GM23338 (cell line): ENCODE results near the gene DCUN1D2. TPM values are rescaled to one million over a fixed set of nuclear protein-coding genes. Genes with fewer than 3 reads are reported as not detected.

Experiments used
- ATAC-seq: fragments of 200-7000 bp; cut with Tn5 transposase; 3 replicates; pipeline ENCODE4 v1.9.1; 2020
- DNase-seq: peaks from one replicate; pipeline ENCODE4 v3.0.0-alpha.2; 2015; ENCODE audit warnings: low spot score
- H2AFZ ChIP-seq: fragments of 200-600 bp; sonication (generic); 2 replicates; pipeline ENCODE4 v1.8.0; 2016; ENCODE audit warnings: antibody characterized with exemption, mild to moderate bottlenecking, moderate library complexity
- H3F3A ChIP-seq: fragments of 200-600 bp; sonication (generic); replicated peaks from 2 replicates; pipeline ENCODE4 v1.8.0; 2017; ENCODE audit warnings: antibody characterized with exemption, mixed run types, low read depth
- H3K27ac ChIP-seq: fragments of 200-600 bp; sonication (generic); 2 replicates; pipeline ENCODE4 v1.6.1; 2016; ENCODE audit warnings: low read depth
- H3K27me3 ChIP-seq: fragments of 200-600 bp; sonication (generic); 2 replicates; pipeline ENCODE4 v1.8.0; 2016; ENCODE audit warnings: mild to moderate bottlenecking, mixed run types, moderate library complexity; ENCODE audit not compliant: insufficient read depth
- H3K36me3 ChIP-seq: fragments of 200-600 bp; sonication (generic); 2 replicates; pipeline ENCODE4 v1.8.0; 2016; ENCODE audit warnings: mild to moderate bottlenecking; ENCODE audit not compliant: insufficient read depth
- H3K4me1 ChIP-seq: fragments of 200-600 bp; sonication (generic); 2 replicates; pipeline ENCODE4 v1.8.0; 2016; ENCODE audit warnings: mild to moderate bottlenecking, moderate library complexity; ENCODE audit not compliant: insufficient read depth
- H3K4me2 ChIP-seq: fragments of 200-600 bp; sonication (generic); 2 replicates; pipeline ENCODE4 v1.7.1; 2017; ENCODE audit warnings: mixed run types
- H3K4me3 ChIP-seq: fragments of 200-600 bp; sonication (generic); 2 replicates; pipeline ENCODE4 v1.6.1; 2016; ENCODE audit warnings: mixed run types
- H3K79me2 ChIP-seq: fragments of 200-600 bp; sonication (generic); replicated peaks from 2 replicates; pipeline ENCODE4 v1.8.0; 2017; ENCODE audit warnings: mild to moderate bottlenecking; ENCODE audit not compliant: insufficient read depth
- H3K9me2 ChIP-seq: fragments of 200-600 bp; sonication (generic); 2 replicates; pipeline ENCODE4 v1.8.0; 2017; ENCODE audit not compliant: insufficient read depth
- H4K20me1 ChIP-seq: fragments of 200-600 bp; sonication (generic); replicated peaks from 2 replicates; pipeline ENCODE4 v1.8.0; 2017; ENCODE audit warnings: mild to moderate bottlenecking; ENCODE audit not compliant: insufficient read depth
- H3K27ac Mint-ChIP-seq: 2 replicates; pipeline ENCODE4 v1.8.0; 2020; ENCODE audit warnings: inconsistent platforms, mild to moderate bottlenecking, moderate library complexity, mixed read lengths
- H3K27me3 Mint-ChIP-seq: 3 replicates; pipeline ENCODE4 v1.8.0; 2022; ENCODE audit warnings: low read depth, mild to moderate bottlenecking, moderate library complexity, mixed read lengths, inconsistent platforms; ENCODE audit not compliant: insufficient read depth, poor library complexity
- H3K36me3 Mint-ChIP-seq: 3 replicates; pipeline ENCODE4 v1.8.0; 2021; ENCODE audit warnings: low read depth, mild to moderate bottlenecking, inconsistent platforms, moderate library complexity, mixed read lengths
- H3K4me1 Mint-ChIP-seq: 3 replicates; pipeline ENCODE4 v1.8.0; 2020; ENCODE audit warnings: mild to moderate bottlenecking, inconsistent platforms, mixed read lengths
- H3K4me3 Mint-ChIP-seq: 3 replicates; pipeline ENCODE4 v1.8.0; 2021; ENCODE audit warnings: moderate library complexity, mild to moderate bottlenecking, inconsistent platforms, mixed read lengths
- H3K9me3 Mint-ChIP-seq: 3 replicates; pipeline ENCODE4 v1.8.0; 2020; ENCODE audit warnings: moderate library complexity, mild to moderate bottlenecking, inconsistent platforms, mixed read lengths
- CREB1 ChIP-seq: fragments of 250-450 bp; sonication (Bioruptor Pico); IDR thresholded peaks from 2 replicates; pipeline ENCODE4 v1.5.0; 2020; ENCODE audit warnings: low read depth, mild to moderate bottlenecking, moderate library complexity
- CTCF ChIP-seq, 2 experiments: fragments of 200-600 bp in 1 of 2; sonication (generic) in 1 of 2; conservative IDR thresholded peaks; 2 replicates each; pipeline versions ENCODE4 v1.5.1 to v1.6.1; 2016 to 2017; ENCODE audit warnings: antibody characterized with exemption in 2 of 2, low read depth in 2 of 2, mild to moderate bottlenecking in 2 of 2, moderate library complexity in 1 of 2
- ETS1 ChIP-seq: IDR thresholded peaks from 2 replicates; pipeline ENCODE4 v1.6.1; 2016; ENCODE audit warnings: antibody characterized with exemption
- EZH2 ChIP-seq: fragments of 200-600 bp; sonication (generic); IDR thresholded peaks from one replicate; pipeline ENCODE4 v1.8.0; 2017; ENCODE audit warnings: antibody characterized with exemption, mild to moderate bottlenecking, low read depth; ENCODE audit not compliant: unreplicated experiment
- EZH2phosphoT487 ChIP-seq: fragments of 200-600 bp; sonication (generic); IDR thresholded peaks from one replicate; pipeline ENCODE4 v1.8.1; 2018; ENCODE audit warnings: antibody characterized with exemption; ENCODE audit not compliant: unreplicated experiment
- JUNB ChIP-seq: IDR thresholded peaks from one replicate; pipeline ENCODE4 v1.6.1; 2016; ENCODE audit warnings: antibody characterized with exemption; ENCODE audit not compliant: unreplicated experiment
- NANOG ChIP-seq: IDR thresholded peaks from 2 replicates; pipeline ENCODE4 v1.6.1; 2016; ENCODE audit warnings: antibody characterized with exemption, borderline replicate concordance
- POLR2AphosphoS5 ChIP-seq: IDR thresholded peaks from 2 replicates; pipeline ENCODE4 v1.6.1; 2016; ENCODE audit warnings: antibody characterized with exemption, low read depth
- REST ChIP-seq: IDR thresholded peaks from one replicate; pipeline ENCODE4 v1.6.1; 2018; ENCODE audit warnings: antibody characterized with exemption; ENCODE audit not compliant: unreplicated experiment
- STAT1 ChIP-seq: IDR thresholded peaks from one replicate; pipeline ENCODE4 v1.6.1; 2016; ENCODE audit warnings: antibody characterized with exemption; ENCODE audit not compliant: unreplicated experiment
- ZNF114 ChIP-seq: fragments of 250-450 bp; sonication (Bioruptor Pico); IDR thresholded peaks from 2 replicates; pipeline ENCODE4 v1.5.0; 2020; ENCODE audit warnings: mild to moderate bottlenecking, moderate library complexity
- ZNF331 ChIP-seq: fragments of 250-450 bp; sonication (Bioruptor Pico); IDR thresholded peaks from 2 replicates; pipeline ENCODE4 v1.5.0; 2020; ENCODE audit warnings: low read depth, mild to moderate bottlenecking, moderate library complexity
- ZNF462 ChIP-seq: fragments of 250-450 bp; sonication (Bioruptor Pico); IDR thresholded peaks from 2 replicates; pipeline ENCODE4 v1.5.0; 2020; ENCODE audit warnings: mild to moderate bottlenecking, moderate library complexity
- polyA plus RNA-seq: library from polyadenylated mRNA; unstranded; fragments of >200 nt; fragmentation: Nextera tagmentation; extraction: Ambion mirVana; gene quantifications from 2 replicates; pipeline ENCODE4 v1.2.1, GENCODE V29; 2016
- total RNA-seq: library from RNA; depleted of rRNA; stranded (reverse); fragments of >200 nt; shearing (Covaris generic); gene quantifications from 2 replicates; pipeline ENCODE4 v1.2.3, GENCODE V29; 2014

Gene DCUN1D2
- total and polyA plus RNA-seq, 2 experiments from 2014 or later = 12.3 to 38.0 TPM

- Mint-ChIP-seq H3K4me1 (peaks cover 6% of the 10 kb centered on the region; the same call in 2 of the 3 replicates), H3K36me3 (no peaks in the 10 kb centered on the region), H3K27me3 (peaks cover 9% of the 10 kb centered on the region), H3K4me3 (no peak overlapping the region), H3K27ac (no peak overlapping the region), H3K9me3 (no peaks in the 10 kb centered on the region)
- no peak overlapping the region for H3K27ac ChIP-seq
- DNase-seq (no peak), ATAC-seq (no peak)
- H3K4me2 ChIP-seq = no peak overlapping the region
- H3K9me2 ChIP-seq = no peaks in the 10 kb centered on the region
- H2AFZ ChIP-seq = no peak overlapping the region
- no peaks in the 10 kb centered on the region for H3K36me3 ChIP-seq
- H3K27me3 ChIP-seq = no peaks in the 10 kb centered on the region
- H3K79me2 ChIP-seq = no peaks in the 10 kb centered on the region
- H3K4me3 ChIP-seq = no peak overlapping the region
- no peaks in the 10 kb centered on the region for H3K4me1 ChIP-seq
- H3F3A ChIP-seq = 0 out of 2 replicates have a peak, but pooled peaks cover 4% of the 10 kb centered on the region
- no peaks in the 10 kb centered on the region for H4K20me1 ChIP-seq
- TF ChIP-seq REST (no peak), EZH2phosphoT487 (no peak), JUNB (no peak), ZNF331 (CRISPR knock-in tag) (no peak), ETS1 (no peak), POLR2AphosphoS5 (no peak), EZH2 (no peak), ZNF114 (no peak), CREB1 (no peak), STAT1 (no peak), NANOG (no peak), CTCF (conservative IDR thresholded peaks at IDR 0.05; ENCODE audit: low read depth in 2 of 2) (no peak), ZNF462 (CRISPR knock-in tag) (no peak)
Measured at GRCh38 chr13:113426591-113426986, 63.9 kb downstream of the DCUN1D2 start.
